Neural cell (in vitro differentiated cells): ENCODE data around the gene SPATA7. TPM values are rescaled to one million over a fixed set of nuclear protein-coding genes. Genes with fewer than 3 reads are reported as not detected.

Experiments used
- H2AFZ ChIP-seq: fragments of 200-600, 300-800 bp; sonication (generic), shearing (Covaris generic); 2 replicates; pipeline ENCODE4 v1.6.0; 2014; ENCODE audit warnings: low read depth, mild to moderate bottlenecking, antibody characterized with exemption, low read length, moderate library complexity
- H3F3A ChIP-seq: fragments of 200-600 bp; shearing (Covaris generic); 2 replicates; pipeline ENCODE4 v1.6.1; 2016; ENCODE audit warnings: mild to moderate bottlenecking, moderate library complexity, mixed read lengths, antibody characterized with exemption, low read length; ENCODE audit not compliant: insufficient read depth, poor library complexity, severe bottlenecking
- H3K27ac ChIP-seq: fragments of 200-600, 300-800 bp; sonication (generic), shearing (Covaris generic); 2 replicates; pipeline ENCODE4 v1.5.1; 2014; ENCODE audit warnings: mild to moderate bottlenecking, low read length, moderate library complexity
- H3K27me3 ChIP-seq: fragments of 300-800, 200-600 bp; sonication (generic), shearing (Covaris generic); 2 replicates; pipeline ENCODE4 v1.6.0; 2014; ENCODE audit warnings: mild to moderate bottlenecking, low read depth, low read length, moderate library complexity; ENCODE audit not compliant: insufficient read depth
- H3K36me3 ChIP-seq: fragments of 300-800, 200-600 bp; sonication (generic), shearing (Covaris generic); 2 replicates; pipeline ENCODE4 v1.5.1; 2014; ENCODE audit warnings: mild to moderate bottlenecking, antibody characterized with exemption, low read length, moderate library complexity; ENCODE audit not compliant: insufficient read depth
- H3K4me2 ChIP-seq: fragments of 300-800, 200-600 bp; sonication (generic), shearing (Covaris generic); 2 replicates; pipeline ENCODE4 v1.6.0; 2014; ENCODE audit warnings: mild to moderate bottlenecking, low read length
- H3K4me3 ChIP-seq: fragments of 300-800, 200-600 bp; sonication (generic), shearing (Covaris generic); 2 replicates; pipeline ENCODE4 v1.5.1; 2014; ENCODE audit warnings: mild to moderate bottlenecking, low read length, moderate library complexity
- H3K79me2 ChIP-seq: fragments of 200-600 bp; shearing (Covaris generic); replicated peaks from 2 replicates; pipeline ENCODE4 v1.6.0; 2014; ENCODE audit warnings: mild to moderate bottlenecking, low read length, moderate library complexity; ENCODE audit not compliant: insufficient read depth
- H3K9ac ChIP-seq: fragments of 300-800, 200-600 bp; sonication (generic), shearing (Covaris generic); 2 replicates; pipeline ENCODE4 v1.6.1; 2016; ENCODE audit warnings: mild to moderate bottlenecking, low read length, mixed read lengths
- H3K9me2 ChIP-seq: fragments of 200-600 bp; shearing (Covaris generic); 2 replicates; pipeline ENCODE4 v1.6.1; 2016; ENCODE audit warnings: mild to moderate bottlenecking, low read length, mixed read lengths; ENCODE audit not compliant: insufficient read depth
- H3K9me3 ChIP-seq: fragments of 200-600, 300-800 bp; sonication (generic), shearing (Covaris generic); 2 replicates; pipeline ENCODE4 v1.6.1; 2016; ENCODE audit warnings: mild to moderate bottlenecking, mixed run types, low read length, moderate library complexity, mixed read lengths
- H4K20me1 ChIP-seq: fragments of 200-600 bp; shearing (Covaris generic); 2 replicates; pipeline ENCODE4 v1.6.1; 2016; ENCODE audit warnings: mild to moderate bottlenecking, mixed run types; ENCODE audit not compliant: insufficient read depth
- CTCF ChIP-seq: fragments of 450-650 bp; IDR thresholded peaks from 2 replicates; pipeline ENCODE4 v1.5.1; 2014; ENCODE audit warnings: antibody characterized with exemption, mild to moderate bottlenecking, moderate library complexity; ENCODE audit not compliant: poor library complexity, severe bottlenecking
- EP300 ChIP-seq: fragments of 450-650 bp; conservative IDR thresholded peaks from 2 replicates; pipeline ENCODE4 v1.6.1; 2014; ENCODE audit warnings: antibody characterized with exemption, mild to moderate bottlenecking, moderate library complexity; ENCODE audit not compliant: poor library complexity, severe bottlenecking
- EZH2 ChIP-seq: fragments of 200-600, 300-800 bp; shearing (Covaris generic), sonication (generic); IDR thresholded peaks from 2 replicates; pipeline ENCODE4 v1.6.1; 2014; ENCODE audit warnings: antibody characterized with exemption, low read length, borderline replicate concordance, mild to moderate bottlenecking; ENCODE audit not compliant: insufficient read depth, poor library complexity, severe bottlenecking
- MXI1 ChIP-seq: fragments of 450-650 bp; conservative IDR thresholded peaks from 2 replicates; pipeline ENCODE4 v1.6.1; 2014; ENCODE audit warnings: antibody characterized with exemption, mild to moderate bottlenecking; ENCODE audit not compliant: poor library complexity, severe bottlenecking
- POLR2AphosphoS5 ChIP-seq: IDR thresholded peaks from 2 replicates; pipeline ENCODE4 v1.6.1; 2012
- RAD21 ChIP-seq: fragments of 450-650 bp; conservative IDR thresholded peaks from 2 replicates; pipeline ENCODE4 v1.6.1; 2014; ENCODE audit warnings: antibody characterized with exemption, mild to moderate bottlenecking, moderate library complexity
- REST ChIP-seq: IDR thresholded peaks from 2 replicates; pipeline ENCODE4 v1.6.1; 2012; ENCODE audit warnings: borderline replicate concordance
- SMC3 ChIP-seq: fragments of 450-650 bp; conservative IDR thresholded peaks from 2 replicates; pipeline ENCODE4 v1.6.1; 2014; ENCODE audit warnings: antibody characterized with exemption, mild to moderate bottlenecking, moderate library complexity; ENCODE audit not compliant: poor library complexity
- TAF1 ChIP-seq: IDR thresholded peaks from 2 replicates; pipeline ENCODE4 v1.6.1; 2012; ENCODE audit warnings: low read depth
- polyA minus RNA-seq: library from RNA; depleted of rRNA, polyadenylated mRNA; stranded (reverse); fragments of >200 nt; gene quantifications from 2 replicates; pipeline ENCODE4 v1.2.3, GENCODE V29; 2014
- polyA plus RNA-seq: library from polyadenylated mRNA; depleted of rRNA; stranded (reverse); fragments of >200 nt; gene quantifications from 2 replicates; pipeline ENCODE4 v1.2.3, GENCODE V29; 2014

Gene SPATA7
- 31.4 and 33.4 TPM in 2 replicates for polyA plus RNA-seq
- polyA minus RNA-seq: 91.3 and 92.0 TPM in 2 replicates

- Histone ChIP-seq H4K20me1 (no peaks in the 10 kb centered on the region), H3K27me3 (no peaks in the 10 kb centered on the region), H3K9me2 (no peaks in the 10 kb centered on the region), H3K9me3 (no peaks in the 10 kb centered on the region), H3K79me2 (peaks cover 21% of the 10 kb centered on the region), H2AFZ (peak within 1 kb of the TSS; percentile 88), H3K27ac (peak within 1 kb of the TSS; percentile 92), H3K9ac (peak within 1 kb of the TSS; percentile 96), H3K36me3 (no peaks in the 10 kb centered on the region), H3K4me2 (peak within 1 kb of the TSS; percentile 92), H3K4me3 (peak within 1 kb of the TSS; percentile 90), H3F3A (no peaks in the 10 kb centered on the region)
- no peak for TF ChIP-seq CTCF
- peak; percentile 76 for TF ChIP-seq TAF1
- peak; percentile 57 for TF ChIP-seq RAD21
- TF ChIP-seq EP300: peak; percentile 66
- peak; percentile 91 for TF ChIP-seq POLR2AphosphoS5
- TF ChIP-seq REST: peak; percentile 85
- TF ChIP-seq EZH2: no peak
- peak; percentile 56 for TF ChIP-seq SMC3
- TF ChIP-seq MXI1: peak; percentile 91
These were observed at the start of gene SPATA7 for GRCh38 chr14:88385212-88386101. Gene SPATA7, plus strand, starts transcription at chr14:88385657. Its CDS starts 162 bp downstream, at chr14:88385819.

GRCh38 chr14:88340357-88340756, 45.1 kb upstream of the SPATA7 start:
- Histone ChIP-seq H3K9me2 (no peaks in the 10 kb centered on the region), H3F3A (no peaks in the 10 kb centered on the region), H4K20me1 (no peaks in the 10 kb centered on the region), H3K27ac (no peak overlapping the region), H3K9me3 (no peaks in the 10 kb centered on the region), H3K79me2 (no peaks in the 10 kb centered on the region), H2AFZ (no peak overlapping the region), H3K36me3 (no peaks in the 10 kb centered on the region), H3K9ac (no peak overlapping the region), H3K4me2 (no peak overlapping the region), H3K4me3 (no peak overlapping the region), H3K27me3 (no peaks in the 10 kb centered on the region)
- TF ChIP-seq CTCF (no peak), REST (no peak), RAD21 (no peak), MXI1 (no peak), EZH2 (no peak), TAF1 (no peak), EP300 (no peak), SMC3 (no peak), POLR2AphosphoS5 (no peak)
